HepG2 (cell line): Measurements from ENCODE around the gene CDC123. TPM values are rescaled to one million over a fixed set of nuclear protein-coding genes. Genes with fewer than 3 reads are reported as not detected.

ENCODE experiments used
- ATAC-seq: fragments of 200-7000 bp; cut with Tn5 transposase; 3 replicates; pipeline ENCODE4 v1.9.1; 2020; ENCODE audit warnings: mild to moderate bottlenecking, moderate library complexity
- BruUV-seq: library from RNA; stranded (reverse); fragments of 400-500 nt; replicated peaks from 2 replicates; lab custom pipeline; 2021; lab: Mats Ljungman, UMichigan
- CTCF ChIA-PET: fragments of 300-600 bp; formaldehyde crosslinking; extraction: SDS; loops from one replicate; lab custom pipeline; 2021; ENCODE audit warnings: low total read pairs, inconsistent platforms, low intra/inter-chr PET ratio; lab: Yijun Ruan, JAX
- POLR2A ChIA-PET: fragments of 350-600 bp; sonication (Branson Sonifier 250); formaldehyde crosslinking; loops from one replicate; lab custom pipeline; 2020; ENCODE audit warnings: antibody characterized with exemption, inconsistent platforms; lab: Yijun Ruan, JAX
- DNase-seq: peaks from one replicate; pipeline ENCODE4 v3.0.0-alpha.2; 2015; ENCODE audit warnings: low spot score
- FAIRE-seq: peaks from 3 replicates; lab custom pipeline; 2011; peaks lifted over from hg19 to GRCh38; lab: Jason Lieb, UNC
- H2AFZ ChIP-seq: one replicate; pipeline ENCODE4 v1.6.1; 2011; ENCODE audit warnings: low read length, inconsistent platforms
- H3K27ac ChIP-seq: fragments of 300-600 bp; 3 replicates; pipeline ENCODE4 v1.8.0; 2011; ENCODE audit warnings: mixed run types, mild to moderate bottlenecking, mixed read lengths, low read length, inconsistent platforms; ENCODE audit not compliant: insufficient read depth; ENCODE audit errors: extremely low read length
- H3K27me3 ChIP-seq, 2 experiments: fragments of 200-600 bp in 1 of 2; 2 replicates in 1 of 2; 3 replicates in 1 of 2; pipeline versions ENCODE4 v1.6.0 to v1.8.0; 2011; ENCODE audit warnings: low read length in 2 of 2, mild to moderate bottlenecking in 2 of 2, moderate library complexity in 2 of 2, inconsistent platforms in 1 of 2; ENCODE audit not compliant: insufficient read depth in 2 of 2, control insufficient read depth in 1 of 2
- H3K36me3 ChIP-seq, 2 experiments: fragments of 200-600 bp in 1 of 2; replicated peaks in 1 of 2; 2 replicates in 1 of 2; 3 replicates in 1 of 2; pipeline versions ENCODE4 v1.5.1 to v1.8.0; 2011; ENCODE audit warnings: low read length in 2 of 2, inconsistent platforms in 1 of 2; ENCODE audit not compliant: insufficient read depth in 2 of 2, control insufficient read depth in 1 of 2
- H3K4me1 ChIP-seq: 2 replicates; pipeline ENCODE4 v1.5.1; 2012; ENCODE audit warnings: low read length, inconsistent platforms; ENCODE audit not compliant: insufficient read depth
- H3K4me2 ChIP-seq: 2 replicates; pipeline ENCODE4 v1.6.0; 2011; ENCODE audit warnings: low read depth, low read length, inconsistent platforms
- H3K4me3 ChIP-seq, 3 experiments: fragments of 200-600 bp in 1 of 3; sonication (generic), shearing (Covaris generic) in 1 of 3; replicated peaks in 1 of 3; 2 replicates each; pipeline ENCODE4 v1.5.1; 2011 to 2016; ENCODE audit warnings: low read length in 3 of 3, inconsistent platforms in 2 of 3, low read depth in 2 of 3, mild to moderate bottlenecking in 2 of 3, control low read depth in 1 of 3, mixed read lengths in 1 of 3; ENCODE audit not compliant: insufficient read depth in 1 of 3
- H3K79me2 ChIP-seq: one replicate; pipeline ENCODE4 v1.6.1; 2011; ENCODE audit warnings: low read length, inconsistent platforms; ENCODE audit not compliant: insufficient read depth
- H3K9ac ChIP-seq: 2 replicates; pipeline ENCODE4 v1.6.0; 2011; ENCODE audit warnings: mild to moderate bottlenecking, low read depth, low read length, inconsistent platforms; ENCODE audit not compliant: insufficient read depth
- H3K9me3 ChIP-seq: 2 replicates; pipeline ENCODE4 v1.5.1; 2012; ENCODE audit warnings: mild to moderate bottlenecking, low read length
- H4K20me1 ChIP-seq: 2 replicates; pipeline ENCODE4 v1.6.0; 2011; ENCODE audit warnings: inconsistent platforms, mild to moderate bottlenecking, low read length, moderate library complexity; ENCODE audit not compliant: insufficient read depth
- CTCF ChIP-seq: sonication (generic); formaldehyde crosslinking; IDR thresholded peaks from 2 replicates; pipeline ENCODE4 v1.5.0; 2020; ENCODE audit warnings: mild to moderate bottlenecking, missing genetic modification reagents, moderate library complexity
- DMTF1 ChIP-seq: sonication (generic); formaldehyde crosslinking; IDR thresholded peaks from 2 replicates; pipeline ENCODE4 v1.4.0; 2020; ENCODE audit warnings: mild to moderate bottlenecking, missing genetic modification reagents
- DZIP1 ChIP-seq: sonication (generic); formaldehyde crosslinking; IDR thresholded peaks from 2 replicates; pipeline ENCODE4 v1.5.0; 2020; ENCODE audit warnings: mild to moderate bottlenecking, missing genetic modification reagents
- GABPB1 ChIP-seq: IDR thresholded peaks from 2 replicates; pipeline ENCODE4 v1.6.1; 2016; ENCODE audit warnings: mild to moderate bottlenecking, missing genetic modification reagents, moderate library complexity, missing compliant biosample characterization
- HMG20A ChIP-seq: IDR thresholded peaks from 2 replicates; pipeline ENCODE4 v1.6.1; 2016; ENCODE audit warnings: borderline replicate concordance
- ISL2 ChIP-seq: sonication (generic); formaldehyde crosslinking; IDR thresholded peaks from 2 replicates; pipeline ENCODE4 v1.5.0; 2020; ENCODE audit warnings: missing genetic modification reagents
- JUN ChIP-seq: sonication (generic); formaldehyde crosslinking; IDR thresholded peaks from 2 replicates; pipeline ENCODE4 v1.4.0; 2020; ENCODE audit warnings: mild to moderate bottlenecking, missing genetic modification reagents
- KLF11 ChIP-seq: IDR thresholded peaks from 2 replicates; pipeline ENCODE4 v1.6.1; 2016; ENCODE audit warnings: missing compliant biosample characterization
- PTBP1 ChIP-seq: fragments of 200-400 bp; formaldehyde crosslinking; IDR thresholded peaks from 2 replicates; pipeline ENCODE4 v1.6.1; 2018; ENCODE audit warnings: low read length, low read depth; ENCODE audit not compliant: poor library complexity, severe bottlenecking
- RELA ChIP-seq: sonication (generic); formaldehyde crosslinking; IDR thresholded peaks from 2 replicates; pipeline ENCODE4 v1.4.0; 2020; ENCODE audit warnings: missing genetic modification reagents
- ZFP37 ChIP-seq: sonication (generic); formaldehyde crosslinking; IDR thresholded peaks from 2 replicates; pipeline ENCODE4 v1.4.0; 2020; ENCODE audit warnings: missing genetic modification reagents, borderline replicate concordance
- ZNF777 ChIP-seq: sonication (generic); formaldehyde crosslinking; IDR thresholded peaks from 2 replicates; pipeline ENCODE4 v1.4.0; 2020; ENCODE audit warnings: missing genetic modification reagents
- WGBS: methylation state at CpG from one replicate; pipeline ENCODE4 v1.1.6; 2017; ENCODE audit warnings: low lambda C conversion rate; 5-methylcytosine and 5-hydroxymethylcytosine counted together
- in situ Hi-C: cut with HindIII; loops from 2 replicates; pipeline ENCODE4 v1.10.0; 2017; ENCODE audit warnings: low pct_unique_long_range_greater_than_20kb; ENCODE audit not compliant: extremely low pct_ligation_motif_present
- intact Hi-C: fragments of 100-400 bp; cut with micrococcal nuclease; formaldehyde crosslinking; loops from one replicate; pipeline ENCODE4 v1.10.0; 2022; ENCODE audit not compliant: unreplicated experiment
- polyA plus RNA-seq, 8 experiments: library from polyadenylated mRNA; depleted of rRNA in 3 of 8; stranded (reverse) in 7 of 8; unstranded in 1 of 8; fragments of >200 nt; fragmentation: Illumina TruSeq in 4 of 8; extraction: Trizol in 4 of 8; gene quantifications; 2 replicates each; pipeline versions ENCODE4 v1.2.1 to v1.2.3, GENCODE V29; 2011 to 2016; ENCODE audit warnings: low read depth in 4 of 8, missing spikeins in 1 of 8, mixed read lengths in 1 of 8; ENCODE audit not compliant: insufficient read depth in 1 of 8
- total RNA-seq, 5 experiments: library from RNA; depleted of rRNA; stranded (reverse); fragments of >200 nt; fragmentation: Illumina TruSeq; extraction: Trizol; gene quantifications; 2 replicates each; pipeline ENCODE4 v1.2.3, GENCODE V29; 2016; ENCODE audit warnings: low read depth in 1 of 5
- TF ChIP-seq, protein P1 (sequence below): sonication (generic); formaldehyde crosslinking; IDR thresholded peaks from 2 replicates; pipeline ENCODE4 v1.4.0; 2020; ENCODE audit warnings: mild to moderate bottlenecking, low read depth, missing genetic modification reagents
- TF ChIP-seq, protein P2 (sequence below): sonication (generic); formaldehyde crosslinking; IDR thresholded peaks from 2 replicates; pipeline ENCODE4 v1.5.0; 2020; ENCODE audit warnings: missing genetic modification reagents

Gene CDC123
- total and polyA plus RNA-seq, 2 of the 13 experiments (the other 11 are each of a cell fraction or from before 2014, with no cell fraction given): 63.3 to 153 TPM

DNA sequence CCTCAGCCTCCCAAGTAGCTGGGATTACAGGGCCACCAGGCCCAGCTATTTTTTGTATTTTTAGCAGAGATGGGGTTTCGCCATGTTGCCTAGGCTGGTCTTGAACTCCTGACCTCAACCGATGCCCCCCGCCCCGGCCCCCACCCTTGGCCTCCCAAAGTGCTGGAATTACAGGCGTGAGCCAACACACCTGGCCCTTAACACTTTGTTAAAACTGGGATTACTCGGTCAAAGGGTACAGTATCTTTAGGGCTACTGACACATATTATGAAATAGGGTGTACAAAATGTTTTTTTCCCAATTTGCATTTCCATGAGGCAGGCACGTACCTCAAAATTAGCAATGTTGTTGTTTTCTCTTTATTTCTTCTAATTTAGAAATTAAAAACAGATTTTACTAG is 11.8 kb upstream of the CDC123 start:
- Histone ChIP-seq H2AFZ (no peak overlapping the region), H3K9ac (no peak overlapping the region), H4K20me1 (no peaks in the 10 kb centered on the region), H3K36me3 (peaks cover 10 to 41% of the 10 kb centered on the region in 2 experiments), H3K4me2 (no peak overlapping the region), H3K27me3 (no peaks in the 10 kb centered on the region), H3K79me2 (peaks cover 4% of the 10 kb centered on the region), H3K27ac (no peak overlapping the region), H3K4me3 (no peak overlapping the region), H3K4me1 (no peaks in the 10 kb centered on the region), H3K9me3 (no peaks in the 10 kb centered on the region)
- intact Hi-C loops (no loop called here), in situ Hi-C loops (no loop called here)
- no peak for TF ChIP-seq HMG20A
- TF ChIP-seq, protein P1, sequence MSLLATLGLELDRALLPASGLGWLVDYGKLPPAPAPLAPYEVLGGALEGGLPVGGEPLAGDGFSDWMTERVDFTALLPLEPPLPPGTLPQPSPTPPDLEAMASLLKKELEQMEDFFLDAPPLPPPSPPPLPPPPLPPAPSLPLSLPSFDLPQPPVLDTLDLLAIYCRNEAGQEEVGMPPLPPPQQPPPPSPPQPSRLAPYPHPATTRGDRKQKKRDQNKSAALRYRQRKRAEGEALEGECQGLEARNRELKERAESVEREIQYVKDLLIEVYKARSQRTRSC: no peak
- TF ChIP-seq DZIP1 (CRISPR knock-in tag): no peak
- no peak for TF ChIP-seq CTCF
- no peak for TF ChIP-seq ZFP37 (CRISPR knock-in tag)
- TF ChIP-seq KLF11: no peak
- TF ChIP-seq ISL2 (CRISPR knock-in tag): no peak
- no peak for TF ChIP-seq DMTF1 (CRISPR knock-in tag)
- no peak for TF ChIP-seq GABPB1
- TF ChIP-seq ZNF777 (CRISPR knock-in tag): no peak
- TF ChIP-seq, protein P2, sequence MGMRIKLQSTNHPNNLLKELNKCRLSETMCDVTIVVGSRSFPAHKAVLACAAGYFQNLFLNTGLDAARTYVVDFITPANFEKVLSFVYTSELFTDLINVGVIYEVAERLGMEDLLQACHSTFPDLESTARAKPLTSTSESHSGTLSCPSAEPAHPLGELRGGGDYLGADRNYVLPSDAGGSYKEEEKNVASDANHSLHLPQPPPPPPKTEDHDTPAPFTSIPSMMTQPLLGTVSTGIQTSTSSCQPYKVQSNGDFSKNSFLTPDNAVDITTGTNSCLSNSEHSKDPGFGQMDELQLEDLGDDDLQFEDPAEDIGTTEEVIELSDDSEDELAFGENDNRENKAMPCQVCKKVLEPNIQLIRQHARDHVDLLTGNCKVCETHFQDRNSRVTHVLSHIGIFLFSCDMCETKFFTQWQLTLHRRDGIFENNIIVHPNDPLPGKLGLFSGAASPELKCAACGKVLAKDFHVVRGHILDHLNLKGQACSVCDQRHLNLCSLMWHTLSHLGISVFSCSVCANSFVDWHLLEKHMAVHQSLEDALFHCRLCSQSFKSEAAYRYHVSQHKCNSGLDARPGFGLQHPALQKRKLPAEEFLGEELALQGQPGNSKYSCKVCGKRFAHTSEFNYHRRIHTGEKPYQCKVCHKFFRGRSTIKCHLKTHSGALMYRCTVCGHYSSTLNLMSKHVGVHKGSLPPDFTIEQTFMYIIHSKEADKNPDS (CRISPR knock-in tag): no peak
- no peak for TF ChIP-seq JUN
- no peak for TF ChIP-seq PTBP1
- TF ChIP-seq RELA (CRISPR knock-in tag): no peak
- ATAC-seq (no peak), FAIRE-seq (no peak), DNase-seq (no peak)
- 99% methylated on average over 7 of the region's 7 CpGs for WGBS
- no TSS peak for BruUV-seq
- ChIA-PET CTCF (no interaction called here), POLR2A (no interaction called here)
